Hepatocyte (in vitro differentiated cells): ENCODE results near the gene THY1.

ENCODE experiments used
- CTCF ChIP-seq: fragments of 200-600 bp; sonication (generic); IDR thresholded peaks from 2 replicates; pipeline ENCODE4 v1.5.1; 2016; ENCODE audit warnings: antibody characterized with exemption, mild to moderate bottlenecking; ENCODE audit not compliant: poor library complexity
- EZH2 ChIP-seq: fragments of 200-600 bp; sonication (generic); IDR thresholded peaks from 2 replicates; pipeline ENCODE4 v1.6.1; 2016; ENCODE audit warnings: antibody characterized with exemption, mild to moderate bottlenecking, borderline replicate concordance

- no peak for TF ChIP-seq CTCF
- no peak for TF ChIP-seq EZH2
Observed at GRCh38 chr11:119426142-119426541, 3.2 kb upstream of the THY1 start.
